Gastroesophageal sphincter (tissue), 3 donors: ENCODE data around the gene FSCN2.

Experiments
- CTCF ChIP-seq, 4 experiments: fragments of 200-600 bp in 2 of 4; fragments of 450-650 bp in 2 of 4; sonication (generic) in 1 of 4; IDR thresholded peaks; one replicate each; pipeline ENCODE4 v1.5.1; 2017 to 2019; ENCODE audit warnings: antibody characterized with exemption in 4 of 4, mild to moderate bottlenecking in 2 of 4, moderate library complexity in 2 of 4
- EP300 ChIP-seq: sonication (generic); formaldehyde crosslinking; IDR thresholded peaks from one replicate; pipeline ENCODE4 v1.6.1; 2017; ENCODE audit warnings: antibody characterized with exemption, mild to moderate bottlenecking
- POLR2A ChIP-seq, 2 donors: fragments of 450-650 bp; IDR thresholded peaks; one replicate each; pipeline ENCODE4 v1.6.1; 2017; ENCODE audit warnings: antibody characterized with exemption in 2 of 2, mild to moderate bottlenecking in 2 of 2, moderate library complexity in 1 of 2
- POLR2AphosphoS5 ChIP-seq: sonication (generic); formaldehyde crosslinking; IDR thresholded peaks from one replicate; pipeline ENCODE4 v1.6.1; 2017; ENCODE audit warnings: antibody characterized with exemption

GRCh38 chr17:81516439-81516838 lies 11.7 kb upstream of the FSCN2 start:
- TF ChIP-seq CTCF (IDR thresholded peaks at IDR 0.05) (no peak), POLR2A (IDR thresholded peaks at IDR 0.05) (no peak), POLR2AphosphoS5 (no peak), EP300 (no peak)
